Islet of Langerhans (tissue), 1 donor: ENCODE data around the gene MARVELD1.

Experiments used
- FAIRE-seq: peaks from one replicate; lab custom pipeline; 2011; peaks lifted over from hg19 to GRCh38; lab: Jason Lieb, UNC

MARVELD1 gene

GRCh38 chr10:97723001-97723400, 9.5 kb downstream of the MARVELD1 start:
- FAIRE-seq: no peak

DNA sequence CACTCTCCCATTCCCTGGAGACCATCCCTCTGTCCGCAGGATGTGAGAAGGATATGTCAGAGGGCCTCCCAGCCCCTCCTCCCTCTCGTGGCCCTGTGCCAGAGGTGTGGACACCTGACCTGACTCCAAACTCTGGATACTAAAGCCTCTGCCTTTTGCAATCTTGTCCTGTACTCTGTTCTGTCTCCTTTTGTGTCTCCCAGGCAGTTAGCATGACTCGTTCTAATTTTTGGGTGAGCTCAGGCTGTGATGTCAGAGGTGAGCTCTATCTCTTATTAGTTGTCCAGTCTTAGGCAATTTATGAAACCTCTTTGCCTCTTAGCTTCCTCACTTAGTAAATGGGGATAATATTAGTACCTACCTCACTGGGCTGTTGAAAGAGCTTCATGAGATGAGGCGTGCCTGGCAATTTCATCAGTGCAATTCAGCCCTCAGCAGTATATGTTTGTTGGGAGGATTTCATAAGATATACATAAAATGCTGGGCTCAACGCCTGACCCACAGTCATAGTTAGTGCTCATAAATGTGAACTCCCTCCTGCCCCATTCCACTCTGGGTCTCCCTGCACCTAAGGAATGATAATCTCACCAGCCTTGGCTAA, 10.9 kb downstream of the MARVELD1 start:
- no peak for FAIRE-seq

GRCh38 chr10:97726636-97727178, 13.2 kb downstream of the MARVELD1 start:
- no peak for FAIRE-seq

- FAIRE-seq: no peak
Measured at GRCh38 chr10:97729014-97729413, 15.5 kb downstream of the MARVELD1 start.

DNA sequence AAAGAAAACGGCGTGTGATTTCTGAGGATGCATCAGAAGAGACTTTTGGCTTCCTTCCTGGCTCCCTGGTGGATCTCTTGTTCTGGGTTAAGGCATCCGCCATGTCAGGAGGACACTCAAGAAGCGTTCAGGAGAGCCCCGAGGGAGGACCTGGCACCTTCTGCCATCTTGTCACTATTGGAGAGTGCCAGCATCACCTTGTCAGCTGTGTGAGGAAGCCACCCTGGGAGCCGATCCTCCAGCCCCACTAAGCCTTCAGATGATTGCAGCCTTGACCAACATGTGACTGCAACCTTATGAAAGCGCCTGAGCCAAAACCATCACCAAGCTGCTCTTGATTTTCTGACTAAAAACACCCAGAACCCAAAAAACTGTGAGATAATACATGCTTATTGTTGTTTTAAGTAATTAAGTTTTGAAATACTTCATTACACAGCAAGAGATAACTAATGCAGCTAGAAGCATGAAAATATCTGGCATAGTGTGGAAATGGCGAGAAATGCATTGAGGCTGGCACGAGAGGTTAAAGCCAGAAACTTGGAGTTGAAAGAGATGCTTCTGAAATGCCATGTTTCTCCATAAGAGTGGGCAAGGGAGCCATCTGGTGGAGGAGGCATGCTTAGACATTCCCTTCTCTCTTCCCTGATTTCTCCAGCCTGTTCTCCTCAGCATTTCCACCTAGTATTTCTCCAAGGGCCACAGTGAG, 18.0 kb downstream of the MARVELD1 start:
- peak; percentile 82 for FAIRE-seq

GRCh38 chr10:97732052-97732359, 18.5 kb downstream of the MARVELD1 start:
- no peak for FAIRE-seq

DNA sequence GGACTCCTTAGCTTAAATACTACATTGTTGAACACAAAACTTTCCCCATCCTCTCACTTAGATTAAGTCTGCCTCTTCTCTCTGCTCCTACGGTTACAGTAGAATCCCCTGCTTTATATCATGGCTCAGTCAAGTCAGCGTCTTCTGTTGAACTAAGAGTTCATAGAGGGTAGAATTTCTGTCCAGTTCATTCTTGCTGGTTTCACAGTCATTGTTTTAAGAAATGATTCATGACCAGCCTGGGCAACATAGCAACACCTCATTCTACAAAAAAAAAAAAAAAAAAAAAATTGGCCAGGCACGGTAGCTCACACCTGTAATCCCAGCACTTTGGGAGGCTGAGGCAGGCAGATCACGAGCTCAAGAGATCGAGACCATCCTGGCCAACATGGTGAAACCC, 19.7 kb downstream of the MARVELD1 start:
- FAIRE-seq: no peak

- no peak for FAIRE-seq
Measured at GRCh38 chr10:97734021-97734420, 20.5 kb downstream of the MARVELD1 start.

- FAIRE-seq: no peak
Measured at GRCh38 chr10:97736403-97736901, 22.9 kb downstream of the MARVELD1 start.

GRCh38 chr10:97736902-97737769, 23.6 kb downstream of the MARVELD1 start, which contains the start of gene ZFYVE27:
Gene ZFYVE27, plus strand, starts transcription at chr10:97737128. Its CDS starts 1,350 bp downstream, at chr10:97738478.
- FAIRE-seq: no peak

DNA sequence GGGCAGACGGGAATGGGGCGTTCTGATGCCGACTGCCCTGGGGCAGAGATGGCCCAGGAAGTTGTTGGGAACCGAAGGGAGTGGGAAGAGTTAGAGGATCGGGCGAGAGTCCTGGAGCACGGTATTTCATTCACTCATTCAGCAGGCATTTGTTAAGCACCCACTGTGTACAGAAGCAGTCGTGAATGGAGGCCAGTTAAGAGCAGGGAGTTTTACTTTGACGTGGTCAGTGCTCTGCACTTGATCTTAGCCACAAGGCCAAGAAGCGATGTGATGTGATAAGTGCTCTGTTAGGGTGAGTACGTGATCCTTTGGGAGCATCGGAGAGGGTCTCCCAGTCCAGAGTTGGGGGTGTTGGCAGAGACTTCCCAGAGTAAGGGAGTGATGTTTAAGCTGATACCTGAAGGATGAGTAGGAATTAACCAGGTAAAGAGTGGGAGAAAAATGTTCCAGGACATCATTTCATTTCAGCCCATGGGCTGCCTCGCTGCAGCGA, 24.3 kb downstream of the MARVELD1 start:
- no peak for FAIRE-seq

DNA sequence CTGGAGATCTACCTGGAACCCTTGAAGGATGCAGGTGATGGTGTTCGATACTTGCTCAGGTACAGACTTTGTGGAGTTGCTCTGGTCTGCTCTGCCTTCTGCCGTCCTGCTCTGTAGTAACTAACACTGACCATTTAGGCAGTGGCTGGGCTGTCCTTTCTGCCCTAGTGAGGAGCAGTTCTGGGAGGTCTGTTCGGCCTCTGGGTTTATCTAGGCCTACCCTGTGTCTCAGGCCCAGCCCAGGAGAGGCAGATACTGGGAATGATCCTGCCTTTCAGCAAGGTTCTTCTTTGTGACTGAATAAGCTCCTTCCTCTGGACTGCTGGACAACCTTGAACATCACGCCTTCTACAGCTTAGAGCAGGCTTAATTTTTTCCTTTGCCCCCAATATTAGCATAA, 25.1 kb downstream of the MARVELD1 start:
- FAIRE-seq: no peak

DNA sequence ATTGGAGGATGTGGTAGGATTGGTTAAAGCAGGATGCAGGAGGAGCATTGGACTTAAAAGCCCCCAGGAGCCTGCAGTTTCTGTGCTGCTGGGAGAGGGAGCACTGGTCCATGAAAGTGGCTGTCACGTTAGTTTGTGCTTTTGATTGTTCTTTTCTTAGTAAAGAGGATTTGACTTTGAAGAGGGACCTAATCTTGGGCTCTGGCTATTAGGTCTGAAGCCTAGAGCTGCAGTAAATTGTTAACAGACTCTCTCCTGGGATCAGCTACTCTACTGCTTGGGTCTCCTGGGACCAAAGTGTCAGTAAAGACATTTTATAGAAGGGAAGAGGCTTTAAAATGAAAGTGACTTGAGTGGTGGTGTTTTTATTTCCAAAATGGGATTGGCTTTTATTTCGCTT, 27.1 kb downstream of the MARVELD1 start:
- FAIRE-seq: no peak

DNA sequence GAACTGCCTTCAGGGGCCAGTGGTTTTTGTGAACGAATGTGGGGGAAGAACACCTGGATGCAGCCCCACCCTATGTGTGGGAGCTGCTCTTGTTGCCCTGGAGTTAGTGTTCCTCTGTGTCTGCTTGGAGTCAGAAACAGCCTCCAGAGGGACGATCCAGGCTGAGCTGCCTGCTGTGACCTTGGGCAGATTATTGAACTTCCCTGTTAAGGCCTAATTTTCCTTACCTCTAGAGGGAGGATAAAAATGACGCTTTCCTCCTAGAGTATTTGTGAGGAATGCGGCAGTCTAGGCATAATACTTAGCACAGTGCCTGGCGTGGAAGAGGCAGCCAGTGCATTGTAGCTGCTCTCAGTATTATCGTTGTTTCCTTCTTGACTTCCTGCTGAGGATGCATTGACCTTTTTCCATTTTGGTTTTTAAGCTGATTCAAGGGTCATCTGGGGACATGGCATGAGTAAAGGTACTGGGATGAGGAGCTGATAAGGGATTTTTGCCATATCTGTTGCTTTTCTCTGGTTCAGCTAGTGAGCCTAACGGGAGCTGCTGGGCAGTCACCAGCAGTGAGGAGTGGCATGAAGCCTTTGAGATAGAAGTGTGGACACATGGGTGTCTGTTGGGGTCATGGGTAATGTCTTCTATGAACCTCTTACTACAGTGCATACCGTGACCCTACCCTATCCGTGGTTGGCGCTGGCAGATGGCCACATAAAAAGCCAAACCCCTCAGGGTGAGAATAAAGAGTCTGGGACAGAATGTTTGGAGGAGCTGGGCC, 29.8 kb downstream of the MARVELD1 start:
- no peak for FAIRE-seq

- FAIRE-seq: no peak
Measured at GRCh38 chr10:97744405-97745035, 31.0 kb downstream of the MARVELD1 start.

DNA sequence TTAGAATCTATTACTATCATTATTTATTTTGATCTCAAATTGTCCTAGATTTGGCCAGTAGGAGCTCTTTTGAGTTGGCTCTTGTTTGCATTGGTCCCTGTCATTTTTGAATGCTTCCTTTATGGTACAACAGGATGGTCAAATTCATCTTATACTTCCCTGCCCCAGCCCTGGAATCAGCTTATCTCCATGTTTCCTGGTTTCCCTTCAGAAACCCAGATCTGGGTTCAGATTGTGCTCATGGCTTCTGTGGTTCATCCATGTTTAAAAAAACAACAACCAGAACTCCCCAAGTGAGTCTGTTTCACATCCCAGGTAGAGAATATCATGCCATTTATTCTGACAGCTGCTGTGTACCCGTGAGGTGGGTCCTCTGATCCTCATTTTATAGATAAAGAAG, 34.0 kb downstream of the MARVELD1 start:
- no peak for FAIRE-seq

DNA sequence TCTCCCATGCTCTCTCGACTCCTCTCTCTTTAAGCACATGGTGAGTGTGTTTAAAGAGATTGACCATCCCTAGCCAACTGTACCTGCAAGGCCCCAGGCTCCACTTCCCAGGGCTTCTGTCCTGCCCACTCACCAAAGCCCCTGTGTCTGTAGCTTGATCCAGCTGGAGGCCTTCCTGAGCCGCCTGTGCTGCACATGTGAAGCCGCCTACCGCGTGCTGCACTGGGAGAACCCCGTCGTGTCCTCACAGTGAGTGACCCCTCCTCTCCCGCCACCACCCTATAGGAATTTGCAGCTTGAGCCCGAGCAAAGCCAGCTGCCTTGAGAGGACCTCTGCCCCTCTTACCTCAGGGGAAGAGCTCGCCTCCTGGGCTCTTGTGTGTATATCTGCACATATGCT, 34.6 kb downstream of the MARVELD1 start:
- FAIRE-seq: no peak

GRCh38 chr10:97752956-97753355, 39.4 kb downstream of the MARVELD1 start:
- no peak for FAIRE-seq

- FAIRE-seq: no peak
Measured at GRCh38 chr10:97754726-97755125, 41.2 kb downstream of the MARVELD1 start.

DNA sequence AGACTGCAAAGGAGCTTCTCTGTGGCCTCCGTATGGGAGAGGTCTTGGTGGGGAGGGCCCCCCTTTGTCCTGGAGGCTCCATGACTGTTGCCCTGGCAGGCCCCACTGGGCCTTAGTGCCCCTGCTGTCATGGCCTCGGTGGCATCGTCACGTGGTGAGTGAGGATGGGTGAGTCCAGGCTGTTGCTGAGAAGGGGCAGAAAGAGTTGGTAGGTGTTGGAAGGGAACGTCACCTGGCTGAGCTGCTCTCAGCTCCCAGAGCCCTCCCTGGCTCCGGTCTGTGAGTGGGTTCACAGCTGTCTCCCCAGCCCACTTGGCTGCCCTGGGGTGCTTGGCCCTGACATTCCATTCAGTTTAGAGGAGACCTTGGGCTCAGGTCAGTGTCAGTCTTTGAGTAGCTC, 42.2 kb downstream of the MARVELD1 start:
- no peak for FAIRE-seq

DNA sequence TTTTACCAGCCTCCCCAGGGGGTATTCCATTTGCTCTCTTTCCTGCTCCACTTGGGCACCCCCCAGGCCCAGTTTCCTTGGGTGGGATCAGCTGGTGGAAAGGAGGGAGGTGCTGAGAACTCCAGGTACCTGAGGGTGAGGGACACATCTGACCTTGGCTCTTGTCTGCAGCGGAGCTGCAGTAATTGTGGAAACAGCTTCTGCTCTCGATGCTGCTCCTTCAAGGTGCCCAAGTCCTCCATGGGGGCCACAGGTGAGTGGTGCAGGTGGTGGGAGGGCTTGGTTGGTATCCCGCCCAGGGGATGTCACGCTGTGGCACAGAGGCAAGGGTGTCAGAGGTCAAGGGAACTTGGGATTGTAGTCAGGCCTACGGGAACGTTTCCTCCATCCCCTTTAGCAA, 43.9 kb downstream of the MARVELD1 start:
- no peak for FAIRE-seq
